ENCODE data around the gene DDI2.

The DDI2 gene

GRCh38 chr1:15668089-15668754 is 51.0 kb downstream of the DDI2 start:
- Histone ChIP-seq H3K4me3 (ENCODE audit: low read depth, low read length) (no peak overlapping the region), H3K36me3 (ENCODE audit: control insufficient read depth, insufficient read depth, low read length) (no peaks in the 10 kb centered on the region), H3K9ac (ENCODE audit: low read depth, low read length) (no peak overlapping the region), H3K9me3 (ENCODE audit: control insufficient read depth, insufficient read depth, low read length) (no peaks in the 10 kb centered on the region), H3K27ac (ENCODE audit: low read depth, low read length) (no peak overlapping the region), H3K27me3 (ENCODE audit: control insufficient read depth, insufficient read depth, low read length) (no peaks in the 10 kb centered on the region), H3K4me1 (ENCODE audit: control insufficient read depth, insufficient read depth, low read length) (peaks cover 7% of the 10 kb centered on the region; the same call in 1 of the 2 replicates)

- H3K4me1 ChIP-seq (ENCODE audit: control insufficient read depth, insufficient read depth, low read length), result peaks cover 7% of the 10 kb centered on the region; the same call in 1 of the 2 replicates
- no peak overlapping the region for H3K9ac ChIP-seq (ENCODE audit: low read depth, low read length)
- H3K9me3 ChIP-seq (ENCODE audit: control insufficient read depth, insufficient read depth, low read length), result no peaks in the 10 kb centered on the region
- H3K27ac ChIP-seq (ENCODE audit: low read depth, low read length), result no peak overlapping the region
- H3K4me3 ChIP-seq (ENCODE audit: low read depth, low read length), result no peak overlapping the region
- H3K27me3 ChIP-seq (ENCODE audit: control insufficient read depth, insufficient read depth, low read length), result no peaks in the 10 kb centered on the region
- no peaks in the 10 kb centered on the region for H3K36me3 ChIP-seq (ENCODE audit: control insufficient read depth, insufficient read depth, low read length)
Observed at GRCh38 chr1:15669074-15669473, 51.8 kb downstream of the DDI2 start.

- no peak overlapping the region for H3K4me3 ChIP-seq (ENCODE audit: low read depth, low read length)
- H3K9ac ChIP-seq (ENCODE audit: low read depth, low read length), result no peak overlapping the region
- no peaks in the 10 kb centered on the region for H3K27me3 ChIP-seq (ENCODE audit: control insufficient read depth, insufficient read depth, low read length)
- H3K9me3 ChIP-seq (ENCODE audit: control insufficient read depth, insufficient read depth, low read length), result no peaks in the 10 kb centered on the region
- no peak overlapping the region for H3K27ac ChIP-seq (ENCODE audit: low read depth, low read length)
- H3K36me3 ChIP-seq (ENCODE audit: control insufficient read depth, insufficient read depth, low read length), result no peaks in the 10 kb centered on the region
- peaks cover 7% of the 10 kb centered on the region; the same call in 1 of the 2 replicates for H3K4me1 ChIP-seq (ENCODE audit: control insufficient read depth, insufficient read depth, low read length)
Observed at GRCh38 chr1:15669864-15670263, 52.6 kb downstream of the DDI2 start.

GRCh38 chr1:15671430-15671829 is 54.2 kb downstream of the DDI2 start:
- Histone ChIP-seq H3K9me3 (ENCODE audit: control insufficient read depth, insufficient read depth, low read length) (no peaks in the 10 kb centered on the region), H3K27ac (ENCODE audit: low read depth, low read length) (no peak overlapping the region), H3K4me3 (ENCODE audit: low read depth, low read length) (no peak overlapping the region), H3K36me3 (ENCODE audit: control insufficient read depth, insufficient read depth, low read length) (no peaks in the 10 kb centered on the region), H3K27me3 (ENCODE audit: control insufficient read depth, insufficient read depth, low read length) (no peaks in the 10 kb centered on the region), H3K9ac (ENCODE audit: low read depth, low read length) (no peak overlapping the region), H3K4me1 (ENCODE audit: control insufficient read depth, insufficient read depth, low read length) (peaks cover 7% of the 10 kb centered on the region; the same call in 1 of the 2 replicates)

GRCh38 chr1:15674386-15675159 is 57.3 kb downstream of the DDI2 start:
- H3K36me3 ChIP-seq (ENCODE audit: control insufficient read depth, insufficient read depth, low read length), result no peaks in the 10 kb centered on the region
- H3K27ac ChIP-seq (ENCODE audit: low read depth, low read length), result no peak overlapping the region
- H3K4me1 ChIP-seq (ENCODE audit: control insufficient read depth, insufficient read depth, low read length), result no peaks in the 10 kb centered on the region
- no peaks in the 10 kb centered on the region for H3K27me3 ChIP-seq (ENCODE audit: control insufficient read depth, insufficient read depth, low read length)
- peaks cover 5% of the 10 kb centered on the region; the same call in 1 of the 2 replicates for H3K9me3 ChIP-seq (ENCODE audit: control insufficient read depth, insufficient read depth, low read length)
- no peak overlapping the region for H3K4me3 ChIP-seq (ENCODE audit: low read depth, low read length)
- H3K9ac ChIP-seq (ENCODE audit: low read depth, low read length), result no peak overlapping the region

- no peaks in the 10 kb centered on the region for H3K36me3 ChIP-seq (ENCODE audit: control insufficient read depth, insufficient read depth, low read length)
- H3K27ac ChIP-seq (ENCODE audit: low read depth, low read length), result no peak overlapping the region
- no peaks in the 10 kb centered on the region for H3K27me3 ChIP-seq (ENCODE audit: control insufficient read depth, insufficient read depth, low read length)
- peaks cover 5% of the 10 kb centered on the region; the same call in 1 of the 2 replicates for H3K9me3 ChIP-seq (ENCODE audit: control insufficient read depth, insufficient read depth, low read length)
- no peak overlapping the region for H3K4me3 ChIP-seq (ENCODE audit: low read depth, low read length)
- peaks cover 2% of the 10 kb centered on the region; the same call in 1 of the 2 replicates for H3K4me1 ChIP-seq (ENCODE audit: control insufficient read depth, insufficient read depth, low read length)
- H3K9ac ChIP-seq (ENCODE audit: low read depth, low read length), result no peak overlapping the region
Observed at GRCh38 chr1:15676010-15676409, 58.8 kb downstream of the DDI2 start.

- Histone ChIP-seq H3K27ac (ENCODE audit: low read depth, low read length) (peak overlapping the region; percentile 13), H3K4me3 (ENCODE audit: low read depth, low read length) (no peak overlapping the region), H3K9me3 (ENCODE audit: control insufficient read depth, insufficient read depth, low read length) (peaks cover 5% of the 10 kb centered on the region; the same call in 1 of the 2 replicates), H3K27me3 (ENCODE audit: control insufficient read depth, insufficient read depth, low read length) (no peaks in the 10 kb centered on the region), H3K9ac (ENCODE audit: low read depth, low read length) (no peak overlapping the region), H3K36me3 (ENCODE audit: control insufficient read depth, insufficient read depth, low read length) (no peaks in the 10 kb centered on the region), H3K4me1 (ENCODE audit: control insufficient read depth, insufficient read depth, low read length) (peaks cover 5% of the 10 kb centered on the region; the same call in 1 of the 2 replicates)
Observed at GRCh38 chr1:15676688-15677661, 59.7 kb downstream of the DDI2 start.

- Histone ChIP-seq H3K9me3 (ENCODE audit: control insufficient read depth, insufficient read depth, low read length) (peaks cover 5% of the 10 kb centered on the region; the same call in 1 of the 2 replicates), H3K27ac (ENCODE audit: low read depth, low read length) (no peak overlapping the region), H3K27me3 (ENCODE audit: control insufficient read depth, insufficient read depth, low read length) (no peaks in the 10 kb centered on the region)
Observed at GRCh38 chr1:15678578-15678977, 61.3 kb downstream of the DDI2 start.

GRCh38 chr1:15680131-15680530 is 62.9 kb downstream of the DDI2 start:
- Histone ChIP-seq H3K9me3 (ENCODE audit: control insufficient read depth, insufficient read depth, low read length) (peaks cover 5% of the 10 kb centered on the region; the same call in 1 of the 2 replicates), H3K27me3 (ENCODE audit: control insufficient read depth, insufficient read depth, low read length) (no peaks in the 10 kb centered on the region), H3K27ac (ENCODE audit: low read depth, low read length) (no peak overlapping the region), H3K4me3 (ENCODE audit: low read depth, low read length) (no peak overlapping the region), H3K4me1 (ENCODE audit: control insufficient read depth, insufficient read depth, low read length) (peaks cover 8% of the 10 kb centered on the region; the same call in 1 of the 2 replicates), H3K36me3 (ENCODE audit: control insufficient read depth, insufficient read depth, low read length) (no peaks in the 10 kb centered on the region), H3K9ac (ENCODE audit: low read depth, low read length) (no peak overlapping the region)

More at GRCh38 chr1:15678578-15678977, 61.3 kb downstream of the DDI2 start:
- H3K36me3 ChIP-seq (ENCODE audit: control insufficient read depth, insufficient read depth, low read length), result no peaks in the 10 kb centered on the region
- H3K4me1 ChIP-seq (ENCODE audit: control insufficient read depth, insufficient read depth, low read length), result peaks cover 5% of the 10 kb centered on the region; the same call in 1 of the 2 replicates
- H3K9ac ChIP-seq (ENCODE audit: low read depth, low read length), result no peak overlapping the region
- H3K4me3 ChIP-seq (ENCODE audit: low read depth, low read length), result no peak overlapping the region

GRCh38 chr1:15680561-15681348 is 63.5 kb downstream of the DDI2 start:
- no peaks in the 10 kb centered on the region for H3K27me3 ChIP-seq (ENCODE audit: control insufficient read depth, insufficient read depth, low read length)
- no peaks in the 10 kb centered on the region for H3K36me3 ChIP-seq (ENCODE audit: control insufficient read depth, insufficient read depth, low read length)
- H3K4me3 ChIP-seq (ENCODE audit: low read depth, low read length), result no peak overlapping the region
- peaks cover 14% of the 10 kb centered on the region for H3K4me1 ChIP-seq (ENCODE audit: control insufficient read depth, insufficient read depth, low read length)
- H3K9me3 ChIP-seq (ENCODE audit: control insufficient read depth, insufficient read depth, low read length), result peaks cover 5% of the 10 kb centered on the region; the same call in 1 of the 2 replicates
- no peak overlapping the region for H3K27ac ChIP-seq (ENCODE audit: low read depth, low read length)
- H3K9ac ChIP-seq (ENCODE audit: low read depth, low read length), result no peak overlapping the region

All from HUES48 (cell line).